ENCODE data around the gene OR12D2.
"Not testable (repeated sequence)": the region's sequence is repeated elsewhere in the genome, so short reads cannot be mapped to it uniquely, and the experiment has no call there.

Gene OR12D2

DNA sequence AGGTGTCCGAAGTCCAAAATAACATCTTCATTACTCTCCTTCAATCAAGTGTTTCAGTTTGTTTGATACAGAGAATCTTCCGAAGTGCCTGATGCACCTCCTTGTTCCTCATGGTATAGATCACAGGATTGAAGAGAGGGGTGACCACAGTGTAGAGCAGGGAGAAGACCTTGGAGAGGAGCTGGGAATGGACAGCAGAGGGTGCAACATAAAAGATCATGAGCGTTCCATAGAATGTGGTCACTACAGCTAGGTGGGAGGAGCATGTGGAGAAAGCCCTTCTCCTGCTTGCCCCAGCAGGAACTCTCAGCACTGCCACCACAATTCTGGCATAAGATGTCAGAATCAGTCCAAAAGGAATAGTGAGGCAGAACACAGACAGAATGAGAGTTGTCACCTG, 31.2 kb downstream of the OR12D2 start:
- no peaks in the 10 kb centered on the region for H3K36me3 Mint-ChIP-seq (ENCODE audit: low read depth)
- no peaks in the 10 kb centered on the region for H3K9me3 Mint-ChIP-seq
- H3K4me3 Mint-ChIP-seq: no peak overlapping the region
- H3K27me3 Mint-ChIP-seq (ENCODE audit: low read depth): peaks cover 13% of the 10 kb centered on the region
- no peaks in the 10 kb centered on the region for H3K4me1 Mint-ChIP-seq (ENCODE audit: low read depth)
- H3K27ac Mint-ChIP-seq: no peak overlapping the region

DNA sequence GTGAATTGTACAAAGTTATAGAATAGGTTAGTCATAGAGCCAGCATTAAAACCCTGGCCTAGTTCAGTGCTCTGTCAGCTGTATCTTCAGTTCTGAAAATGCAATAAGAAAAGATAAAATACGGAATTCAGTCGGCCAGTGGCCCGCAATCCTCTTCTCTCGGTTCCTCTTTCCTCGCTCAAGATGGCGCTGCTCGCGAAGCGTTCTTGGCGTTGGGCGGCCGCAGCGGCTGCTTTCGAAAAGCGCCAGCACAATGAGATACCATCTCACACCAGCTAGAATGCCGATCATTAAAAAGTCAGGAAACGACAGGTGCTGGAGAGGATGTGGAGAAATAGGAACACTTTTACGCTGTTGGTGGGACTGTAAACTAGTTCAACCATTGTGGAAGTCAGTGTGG, 41.3 kb downstream of the OR12D2 start:
- H3K4me3 Mint-ChIP-seq; H3K4me1 Mint-ChIP-seq (ENCODE audit: low read depth); H3K9me3 Mint-ChIP-seq; H3K27ac Mint-ChIP-seq; H3K27me3 Mint-ChIP-seq (ENCODE audit: low read depth); H3K36me3 Mint-ChIP-seq (ENCODE audit: low read depth): not testable (repeated sequence)

DNA sequence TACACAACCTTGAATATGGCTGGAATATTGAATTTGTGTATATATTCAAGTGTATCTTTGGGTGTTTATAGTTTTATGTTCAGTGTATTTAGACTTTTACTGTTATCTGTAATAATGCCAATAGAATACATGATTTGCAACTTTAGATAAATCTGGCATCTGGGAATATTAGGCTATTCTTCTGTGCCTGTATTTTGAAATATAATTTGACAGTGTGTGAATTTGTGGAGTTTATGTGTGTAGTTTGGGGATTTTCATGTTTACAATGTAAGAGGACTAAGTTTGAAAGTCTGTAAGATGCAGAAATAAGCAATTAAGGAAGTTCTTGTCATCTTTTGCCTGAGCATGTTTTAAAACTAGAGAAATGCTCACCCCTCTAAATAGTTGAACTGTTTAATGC, 43.6 kb downstream of the OR12D2 start, which contains the start of gene OR10C1:
TSS of gene OR10C1 (plus strand) at position 301 of the 400 bp plus-strand sequence. CDS start 710 bp downstream, outside the sequence.
- H3K4me1 Mint-ChIP-seq (ENCODE audit: low read depth): no peaks in the 10 kb centered on the region
- no peak within 1 kb of the TSS for H3K27ac Mint-ChIP-seq
- H3K4me3 Mint-ChIP-seq: no peak within 1 kb of the TSS
- no peaks in the 10 kb centered on the region for H3K9me3 Mint-ChIP-seq
- peaks cover under 1% of the 10 kb centered on the region for H3K27me3 Mint-ChIP-seq (ENCODE audit: low read depth)
- no peaks in the 10 kb centered on the region for H3K36me3 Mint-ChIP-seq (ENCODE audit: low read depth)

DNA sequence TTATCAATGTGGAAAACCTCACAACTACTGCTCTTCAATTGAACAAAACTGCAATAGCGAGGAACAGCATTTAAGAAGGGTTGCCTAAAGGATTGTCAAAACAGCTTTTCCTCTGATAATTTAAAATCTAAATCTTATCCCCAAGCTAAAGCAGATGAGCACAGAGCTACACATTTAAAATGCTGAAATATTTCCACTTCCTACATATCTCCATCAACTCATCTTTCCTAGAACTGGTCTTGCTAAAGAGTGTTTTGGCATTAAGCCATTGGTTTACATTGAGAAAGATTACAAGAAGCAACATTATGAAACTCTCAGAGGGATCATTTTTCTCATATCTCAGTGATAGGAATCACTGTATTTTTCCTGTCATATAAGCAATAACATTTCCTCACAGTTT, 47.3 kb downstream of the OR12D2 start:
- Mint-ChIP-seq H3K36me3 (ENCODE audit: low read depth) (no peaks in the 10 kb centered on the region), H3K27ac (no peak overlapping the region), H3K27me3 (ENCODE audit: low read depth) (peaks cover 16% of the 10 kb centered on the region)

DNA sequence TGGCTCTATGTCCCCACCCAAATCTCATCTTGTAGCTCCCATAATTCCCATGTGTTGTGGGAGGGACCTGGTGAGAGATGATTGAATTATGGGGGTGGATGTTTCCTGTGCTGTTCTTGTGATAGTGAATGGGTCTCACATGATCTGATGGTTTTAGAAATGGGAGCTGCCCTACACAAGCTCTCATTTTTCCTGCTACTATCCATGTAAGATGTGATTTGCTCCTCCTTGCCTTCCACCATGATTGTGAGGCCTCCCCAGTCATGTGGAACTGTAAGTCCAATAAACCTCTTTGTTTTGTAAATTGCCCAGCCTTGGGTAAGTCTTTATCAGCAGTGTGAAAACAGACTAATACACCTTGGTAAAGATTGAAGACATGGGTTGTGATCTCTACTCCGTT, 48.6 kb downstream of the OR12D2 start:
- not testable (repeated sequence) for H3K36me3 Mint-ChIP-seq (ENCODE audit: low read depth); H3K4me1 Mint-ChIP-seq (ENCODE audit: low read depth); H3K9me3 Mint-ChIP-seq; H3K27ac Mint-ChIP-seq; H3K4me3 Mint-ChIP-seq
- peaks cover 16% of the 10 kb centered on the region for H3K27me3 Mint-ChIP-seq (ENCODE audit: low read depth)

More for the DNA sequence above, 47.3 kb downstream of the OR12D2 start:
- Mint-ChIP-seq H3K4me1 (ENCODE audit: low read depth) (no peaks in the 10 kb centered on the region), H3K4me3 (no peak overlapping the region), H3K9me3 (no peaks in the 10 kb centered on the region)

All from T-helper 1 cell treated with Interleukin-12 subunit alpha and Interleukin-12 subunit beta and Interleukin-4 antibody, amounts not matched to agents 30 μg/mL and 1 μg/mL, for 36 hours (primary cell).